Left ventricle myocardium inferior (tissue), 1 donor: ENCODE results near the gene GAB2. TPM values are rescaled to one million over a fixed set of nuclear protein-coding genes. Genes with fewer than 3 reads are reported as not detected.

ENCODE experiments used
- DNase-seq: peaks from one replicate; pipeline ENCODE4 v3.0.0-alpha.2; 2020
- H3K27ac ChIP-seq: fragments of 200-600 bp; replicated peaks from 2 replicates; pipeline ENCODE4 v1.8.0; 2021
- H3K27me3 ChIP-seq: fragments of 200-600 bp; 2 replicates; pipeline ENCODE4 v1.8.0; 2021; ENCODE audit warnings: low read depth
- H3K36me3 ChIP-seq: fragments of 200-600 bp; 2 replicates; pipeline ENCODE4 v1.8.0; 2021
- H3K4me1 ChIP-seq: fragments of 200-600 bp; 2 replicates; pipeline ENCODE4 v1.8.0; 2021
- H3K4me3 ChIP-seq: fragments of 200-600 bp; 2 replicates; pipeline ENCODE4 v1.8.0; 2021; ENCODE audit warnings: mild to moderate bottlenecking, moderate library complexity
- H3K9me3 ChIP-seq: fragments of 200-600 bp; replicated peaks from 2 replicates; pipeline ENCODE4 v1.8.0; 2021
- intact Hi-C: fragments of 100-400 bp; cut with micrococcal nuclease; formaldehyde crosslinking; loops from one replicate; pipeline ENCODE4 v1.11.0; 2022
- total RNA-seq: library from RNA; stranded (reverse); fragmentation: NEBNext Ultra II Directional; extraction: Animal tissue kit (Norgen Biotek cat#: 25700); gene quantifications from one replicate; pipeline ENCODE4 v1.2.1, GENCODE V29; 2021
- TF ChIP-seq, protein P1 (sequence below): fragments of 200-600 bp; IDR thresholded peaks from 2 replicates; pipeline ENCODE4 v1.8.0; 2021; ENCODE audit warnings: antibody characterized with exemption, mild to moderate bottlenecking, borderline replicate concordance
- donor health status: DM: no; HTN: yes; CAD: no; lungs with severe emphysema.

Gene GAB2
- total RNA-seq, 1 donor from 2014 or later: 27.4 TPM

DNA sequence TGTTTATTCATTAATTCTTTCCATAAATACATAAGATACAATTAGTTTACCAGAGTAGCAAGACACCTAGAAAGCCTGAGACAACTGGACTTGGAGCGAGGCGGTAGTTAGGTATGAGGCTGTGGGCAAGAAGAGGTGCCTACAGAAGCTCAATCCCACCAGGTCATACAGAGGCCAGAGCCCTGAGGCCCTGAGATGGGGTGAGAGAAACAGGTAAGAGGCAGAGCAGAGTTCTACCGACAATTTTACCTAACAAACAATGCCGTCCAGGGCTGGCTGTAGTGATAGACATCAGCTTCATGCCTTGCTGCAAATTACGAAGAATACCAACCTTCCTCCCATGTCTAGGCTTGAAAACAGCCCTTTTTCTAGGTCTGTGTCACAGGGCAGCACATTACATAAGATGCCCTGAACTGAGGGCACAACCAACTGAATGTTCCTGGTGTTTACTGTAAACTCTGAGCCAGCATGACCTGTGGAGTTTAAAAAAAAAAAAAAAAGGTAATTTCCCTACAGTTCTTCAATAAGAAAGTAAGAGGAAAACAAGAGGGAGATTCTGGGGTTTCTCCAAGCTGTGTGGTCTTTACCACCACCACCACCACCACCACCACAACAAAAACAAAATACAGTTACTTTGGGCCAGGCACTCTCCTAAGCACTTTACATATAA, 105.8 kb downstream of the GAB2 start:
- no peaks in the 10 kb centered on the region for H3K27me3 ChIP-seq
- TF ChIP-seq, protein P1, sequence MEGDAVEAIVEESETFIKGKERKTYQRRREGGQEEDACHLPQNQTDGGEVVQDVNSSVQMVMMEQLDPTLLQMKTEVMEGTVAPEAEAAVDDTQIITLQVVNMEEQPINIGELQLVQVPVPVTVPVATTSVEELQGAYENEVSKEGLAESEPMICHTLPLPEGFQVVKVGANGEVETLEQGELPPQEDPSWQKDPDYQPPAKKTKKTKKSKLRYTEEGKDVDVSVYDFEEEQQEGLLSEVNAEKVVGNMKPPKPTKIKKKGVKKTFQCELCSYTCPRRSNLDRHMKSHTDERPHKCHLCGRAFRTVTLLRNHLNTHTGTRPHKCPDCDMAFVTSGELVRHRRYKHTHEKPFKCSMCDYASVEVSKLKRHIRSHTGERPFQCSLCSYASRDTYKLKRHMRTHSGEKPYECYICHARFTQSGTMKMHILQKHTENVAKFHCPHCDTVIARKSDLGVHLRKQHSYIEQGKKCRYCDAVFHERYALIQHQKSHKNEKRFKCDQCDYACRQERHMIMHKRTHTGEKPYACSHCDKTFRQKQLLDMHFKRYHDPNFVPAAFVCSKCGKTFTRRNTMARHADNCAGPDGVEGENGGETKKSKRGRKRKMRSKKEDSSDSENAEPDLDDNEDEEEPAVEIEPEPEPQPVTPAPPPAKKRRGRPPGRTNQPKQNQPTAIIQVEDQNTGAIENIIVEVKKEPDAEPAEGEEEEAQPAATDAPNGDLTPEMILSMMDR: no peak
- no peak for DNase-seq
- H3K4me1 ChIP-seq: peaks cover 71% of the 10 kb centered on the region
- no peaks in the 10 kb centered on the region for H3K9me3 ChIP-seq
- no peaks in the 10 kb centered on the region for H3K36me3 ChIP-seq
- H3K27ac ChIP-seq: peak overlapping the region; percentile 83
- H3K4me3 ChIP-seq: no peak overlapping the region
- intact Hi-C loops: no loop called here

DNA sequence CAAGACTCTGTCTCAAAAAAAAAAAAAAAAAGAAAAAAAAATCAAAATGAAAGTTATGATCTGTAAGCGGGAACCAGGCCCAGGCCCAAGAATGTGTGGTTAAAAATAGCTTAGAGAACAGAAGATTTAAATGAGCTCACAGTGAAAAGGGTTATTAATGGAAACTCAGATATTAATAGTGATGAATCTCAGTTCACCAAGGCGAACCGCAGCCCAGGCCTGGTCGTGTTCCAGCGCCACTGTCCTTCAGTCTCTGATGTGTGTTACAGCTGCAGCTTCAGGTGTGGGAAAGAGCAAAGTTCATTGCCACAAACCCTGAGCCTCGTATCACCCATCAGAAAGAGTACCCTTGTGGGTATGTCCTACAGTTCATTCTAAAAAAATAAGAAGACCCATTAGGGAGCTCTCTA, 107.1 kb downstream of the GAB2 start:
- Histone ChIP-seq H3K27ac (peak overlapping the region; percentile 83), H3K27me3 (no peaks in the 10 kb centered on the region), H3K9me3 (no peaks in the 10 kb centered on the region), H3K36me3 (no peaks in the 10 kb centered on the region), H3K4me3 (peak overlapping the region; percentile 42), H3K4me1 (peaks cover 70% of the 10 kb centered on the region)
- peak; percentile 81 for DNase-seq
- TF ChIP-seq, protein P1: no peak
- intact Hi-C loops: no loop called here

DNA sequence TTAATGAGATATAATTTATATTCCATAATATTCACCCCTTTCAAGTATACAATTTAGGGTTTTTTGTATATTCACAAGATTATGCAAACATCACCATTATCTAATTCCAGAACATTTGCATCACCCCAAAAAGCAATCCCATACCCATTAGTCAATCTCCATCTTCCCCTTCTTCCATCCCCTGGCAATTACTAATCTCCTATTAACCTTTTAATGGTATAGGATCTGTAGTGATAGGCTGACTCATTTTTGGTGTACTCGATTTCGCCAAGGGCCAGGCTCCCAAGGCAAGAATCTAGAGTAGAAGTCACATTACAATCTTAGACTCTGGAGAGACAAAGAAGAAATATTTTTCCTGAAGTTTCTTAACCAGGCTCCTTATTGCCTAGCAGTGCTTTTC, 113.4 kb downstream of the GAB2 start:
- no peak overlapping the region for H3K4me3 ChIP-seq
- no peaks in the 10 kb centered on the region for H3K27me3 ChIP-seq
- no peak for DNase-seq
- H3K4me1 ChIP-seq: peaks cover 32% of the 10 kb centered on the region
- intact Hi-C loops: no loop called here
- H3K36me3 ChIP-seq: no peaks in the 10 kb centered on the region
- TF ChIP-seq, protein P1: no peak
- no peak overlapping the region for H3K27ac ChIP-seq
- no peaks in the 10 kb centered on the region for H3K9me3 ChIP-seq

DNA sequence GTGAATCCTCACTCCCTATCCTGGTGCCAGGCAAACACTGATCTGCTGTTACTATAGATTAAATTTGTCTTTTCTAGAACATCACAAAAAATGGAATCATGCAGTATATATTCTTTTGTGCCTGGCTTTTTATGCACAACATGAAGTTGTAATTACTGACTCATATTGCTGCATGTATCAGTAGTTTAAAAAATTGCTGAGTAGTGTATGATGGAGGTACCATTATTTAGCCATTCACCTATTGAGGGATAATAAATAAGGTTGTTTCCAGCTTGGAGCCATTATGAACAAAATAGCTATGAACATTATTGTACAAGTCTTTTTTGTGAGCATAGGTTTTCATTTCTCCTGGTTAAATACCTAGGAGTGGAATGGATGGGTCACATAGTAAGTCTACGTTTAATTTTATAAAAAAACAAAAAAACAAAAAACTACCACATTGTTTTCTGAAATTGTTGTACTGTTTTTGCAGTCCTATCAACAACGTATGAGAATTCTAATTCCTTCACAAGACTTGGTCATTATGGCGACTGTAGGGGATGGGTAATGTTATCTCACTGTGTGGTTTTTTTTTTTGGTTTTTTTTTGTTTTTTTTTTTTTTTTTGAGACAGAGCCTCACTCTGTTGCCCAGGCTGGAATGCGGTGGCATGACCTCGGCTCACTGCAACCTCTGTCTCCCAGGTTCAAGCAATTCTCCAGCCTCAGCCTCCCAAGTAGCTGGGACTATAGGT, 117.3 kb downstream of the GAB2 start:
- no peaks in the 10 kb centered on the region for H3K27me3 ChIP-seq
- H3K4me3 ChIP-seq: no peak overlapping the region
- intact Hi-C loops: no loop called here
- H3K9me3 ChIP-seq: no peaks in the 10 kb centered on the region
- H3K4me1 ChIP-seq: peaks cover 52% of the 10 kb centered on the region
- no peak for DNase-seq
- H3K27ac ChIP-seq: no peak overlapping the region
- TF ChIP-seq, protein P1: no peak
- no peaks in the 10 kb centered on the region for H3K36me3 ChIP-seq

DNA sequence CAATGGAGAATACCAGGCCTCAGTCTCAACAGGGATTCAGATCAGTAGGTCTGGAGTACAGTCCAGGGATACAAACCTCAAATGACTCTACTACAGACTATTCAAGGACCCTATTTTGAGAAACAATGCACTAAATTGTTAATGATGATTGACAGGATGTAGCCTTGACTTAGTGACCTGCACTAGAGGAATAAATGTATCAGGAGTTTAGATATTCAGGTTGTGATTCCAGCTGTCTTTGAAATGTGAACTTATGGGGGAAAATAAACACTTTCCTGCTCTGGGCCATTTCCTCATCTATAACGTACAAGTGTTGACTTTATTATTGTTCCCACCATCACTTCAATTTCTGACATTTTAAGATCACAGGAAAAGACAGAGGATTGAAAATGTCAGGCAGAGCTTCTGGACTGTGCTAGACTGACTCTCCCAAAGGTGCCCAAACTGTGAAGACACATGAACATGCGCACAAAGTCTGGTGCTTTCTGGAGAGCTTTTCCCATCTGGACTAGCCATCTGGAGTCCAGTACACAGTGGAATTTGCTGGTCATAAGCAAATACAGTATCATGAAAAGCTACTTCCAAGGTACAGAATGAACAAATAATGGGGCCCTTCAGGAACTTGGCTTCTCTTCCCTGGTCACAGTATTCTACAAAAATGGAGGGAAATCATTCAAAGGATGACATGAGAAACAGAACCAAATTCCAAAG, 118.5 kb downstream of the GAB2 start:
- no peaks in the 10 kb centered on the region for H3K9me3 ChIP-seq
- intact Hi-C loops: no loop called here
- no peaks in the 10 kb centered on the region for H3K36me3 ChIP-seq
- TF ChIP-seq, protein P1: no peak
- H3K4me3 ChIP-seq: no peak overlapping the region
- no peak overlapping the region for H3K27ac ChIP-seq
- H3K27me3 ChIP-seq: no peaks in the 10 kb centered on the region
- peaks cover 41% of the 10 kb centered on the region for H3K4me1 ChIP-seq
- no peak for DNase-seq
